ENCODE measurements around the gene ZFP92. TPM values are rescaled to one million over a fixed set of nuclear protein-coding genes. Genes with fewer than 3 reads are reported as not detected.
"Not testable (repeated sequence)": the region's sequence is repeated elsewhere in the genome, so short reads cannot be mapped to it uniquely, and the experiment has no call there.

Gene ZFP92
- total RNA-seq, 2 donors from 2014 or later = 0.23 to 3.4 TPM

DNA sequence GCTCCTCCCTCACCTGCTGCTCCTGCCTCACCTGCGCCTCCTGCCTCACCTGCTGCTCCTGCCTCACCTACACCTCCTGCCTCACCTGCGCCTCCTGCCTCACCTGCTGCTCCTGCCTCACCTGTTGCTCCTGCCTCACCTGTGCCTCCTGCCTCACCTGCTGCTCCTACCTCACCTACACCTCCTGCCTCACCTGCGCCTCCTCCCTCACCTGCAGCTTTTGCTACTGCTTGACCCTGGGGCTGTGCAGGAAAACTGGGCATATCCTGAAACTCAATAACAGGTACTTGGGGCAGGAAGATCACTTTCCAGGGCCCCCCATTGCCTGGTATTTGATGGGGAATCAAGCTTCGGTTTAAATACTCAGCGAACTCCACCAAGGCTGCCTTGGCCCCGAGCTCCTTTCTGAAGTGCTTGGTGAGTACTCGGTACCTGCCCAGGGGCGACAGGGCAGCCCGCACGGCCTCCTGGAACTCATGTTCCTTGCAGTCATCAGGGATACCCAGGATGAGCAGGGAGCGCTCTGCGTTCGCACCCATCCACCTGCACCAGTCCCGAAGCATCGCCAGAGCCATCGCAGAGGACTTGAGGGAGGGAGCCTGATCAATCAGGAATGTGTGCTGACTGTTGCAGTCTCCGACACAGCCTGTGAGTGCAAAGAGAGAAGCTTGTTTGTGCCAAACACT lies 12.9 kb upstream of the ZFP92 start:
- intact Hi-C loops (cut with DNase I) = no loop called here
- H3K9me3 ChIP-seq = no peaks in the 10 kb centered on the region
- H3K36me3 ChIP-seq = no peaks in the 10 kb centered on the region
- H3K4me3 ChIP-seq = no peak overlapping the region
- no peaks in the 10 kb centered on the region for H3K4me1 ChIP-seq (replicated peaks)
- no peaks in the 10 kb centered on the region for H3K27me3 ChIP-seq (replicated peaks; ENCODE audit: insufficient read depth)
- H3K27ac ChIP-seq = no peak overlapping the region
- no peak for DNase-seq (ENCODE audit: low spot score)
- WGBS = 87% methylated on average over 11 of the region's 17 CpGs
- no peak for TF ChIP-seq POLR2A (IDR thresholded peaks at IDR 0.05)
- TF ChIP-seq POLR2AphosphoS5 (IDR thresholded peaks at IDR 0.05) = no peak
- TF ChIP-seq, protein P1, sequence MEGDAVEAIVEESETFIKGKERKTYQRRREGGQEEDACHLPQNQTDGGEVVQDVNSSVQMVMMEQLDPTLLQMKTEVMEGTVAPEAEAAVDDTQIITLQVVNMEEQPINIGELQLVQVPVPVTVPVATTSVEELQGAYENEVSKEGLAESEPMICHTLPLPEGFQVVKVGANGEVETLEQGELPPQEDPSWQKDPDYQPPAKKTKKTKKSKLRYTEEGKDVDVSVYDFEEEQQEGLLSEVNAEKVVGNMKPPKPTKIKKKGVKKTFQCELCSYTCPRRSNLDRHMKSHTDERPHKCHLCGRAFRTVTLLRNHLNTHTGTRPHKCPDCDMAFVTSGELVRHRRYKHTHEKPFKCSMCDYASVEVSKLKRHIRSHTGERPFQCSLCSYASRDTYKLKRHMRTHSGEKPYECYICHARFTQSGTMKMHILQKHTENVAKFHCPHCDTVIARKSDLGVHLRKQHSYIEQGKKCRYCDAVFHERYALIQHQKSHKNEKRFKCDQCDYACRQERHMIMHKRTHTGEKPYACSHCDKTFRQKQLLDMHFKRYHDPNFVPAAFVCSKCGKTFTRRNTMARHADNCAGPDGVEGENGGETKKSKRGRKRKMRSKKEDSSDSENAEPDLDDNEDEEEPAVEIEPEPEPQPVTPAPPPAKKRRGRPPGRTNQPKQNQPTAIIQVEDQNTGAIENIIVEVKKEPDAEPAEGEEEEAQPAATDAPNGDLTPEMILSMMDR (IDR thresholded peaks at IDR 0.05) = no peak

DNA sequence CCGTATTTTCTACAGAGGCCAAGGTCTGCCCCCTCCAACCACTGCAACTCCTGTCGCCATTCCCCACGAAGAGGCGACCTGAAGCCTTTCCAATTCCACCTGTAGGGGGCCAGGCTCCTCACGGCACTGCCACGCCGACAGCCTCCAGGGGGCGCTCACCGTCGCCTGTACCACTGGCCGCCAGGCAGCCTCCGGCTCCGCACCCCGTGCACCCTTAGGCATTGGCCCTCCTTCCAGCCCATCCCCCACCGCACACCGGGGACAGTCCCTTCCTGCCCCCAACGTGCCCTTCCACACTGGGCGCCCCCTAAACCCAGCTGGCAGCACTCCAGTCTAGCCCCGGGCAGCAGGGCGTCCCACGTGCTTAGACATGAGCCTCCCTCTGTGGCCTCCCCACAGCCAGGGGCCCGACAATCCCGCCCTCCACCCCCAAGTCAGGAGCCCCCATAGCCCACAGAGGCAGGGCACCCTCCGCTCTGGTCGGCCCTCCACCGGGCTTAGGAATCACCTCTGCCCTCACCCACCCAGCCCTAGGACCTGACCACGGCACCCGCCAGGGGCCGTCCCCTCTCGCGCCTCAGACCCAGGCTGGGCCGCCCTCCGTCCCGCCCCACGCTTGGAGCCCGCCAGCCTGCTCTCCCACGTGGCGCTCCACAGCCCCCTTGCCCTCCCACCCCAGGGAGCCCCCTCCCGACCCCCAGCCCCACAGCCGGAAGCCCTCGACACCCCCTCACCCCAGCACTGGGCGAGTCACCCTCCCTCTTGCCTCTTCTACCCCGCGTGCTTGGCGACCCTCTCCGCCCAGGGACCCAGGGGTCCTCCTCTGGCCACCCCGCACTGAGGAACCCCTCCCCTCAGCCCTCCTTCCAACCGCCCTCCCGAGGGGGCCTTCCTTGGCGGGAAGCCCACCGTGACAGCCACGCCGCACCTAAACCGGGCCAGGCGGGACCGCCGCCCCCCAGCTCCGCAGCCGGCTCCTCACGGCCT lies 10.8 kb upstream of the ZFP92 start:
- Histone ChIP-seq H3K36me3 (no peaks in the 10 kb centered on the region), H3K4me1 (replicated peaks) (no peaks in the 10 kb centered on the region), H3K27me3 (replicated peaks; ENCODE audit: insufficient read depth) (no peaks in the 10 kb centered on the region), H3K4me3 (no peak overlapping the region), H3K27ac (no peak overlapping the region), H3K9me3 (no peaks in the 10 kb centered on the region)
- TF ChIP-seq, protein P1 (IDR thresholded peaks at IDR 0.05) = peak in 1 of 4 experiments; percentile 26
- TF ChIP-seq POLR2A (IDR thresholded peaks at IDR 0.05) = no peak
- no peak for DNase-seq (ENCODE audit: low spot score)
- 83% methylated on average over 31 of the region's 60 CpGs for WGBS
- intact Hi-C loops (cut with DNase I) = no loop called here

DNA sequence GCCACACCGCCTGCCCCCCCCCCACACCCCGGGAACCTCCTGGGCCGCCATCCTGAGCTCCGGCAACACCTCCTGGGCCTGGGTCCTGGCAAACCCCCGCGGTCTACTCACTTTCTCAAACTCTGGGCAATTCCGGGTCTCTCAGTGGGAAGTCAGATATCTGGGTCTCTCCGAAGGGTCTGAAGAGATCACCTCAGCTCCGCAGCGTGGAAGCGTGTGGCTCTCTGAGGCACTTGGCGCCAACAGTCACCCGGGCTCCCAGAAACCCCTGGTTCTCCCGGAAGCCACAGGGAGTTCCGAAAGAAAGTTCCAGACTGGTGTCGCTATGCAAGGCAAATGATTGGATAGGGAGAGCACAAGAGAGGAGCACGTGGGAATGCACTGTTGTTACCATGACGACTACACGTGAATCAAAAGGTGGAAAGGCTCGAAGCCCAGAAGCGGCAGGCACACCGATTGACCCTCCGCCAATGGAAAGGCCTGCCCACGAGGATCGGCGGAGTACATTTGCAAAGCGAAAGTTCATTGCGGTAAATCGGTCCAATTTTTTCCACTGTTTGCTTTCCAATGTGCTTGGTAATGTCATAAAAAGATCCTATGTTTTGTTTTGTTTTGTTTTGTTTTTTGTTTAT lies 10.0 kb upstream of the ZFP92 start, which contains the start of gene PNMA6E:
PNMA6E (minus strand) TSS at position 218 of the 632 bp plus-strand sequence. CDS start 2,501 bp downstream, outside the sequence.
- Histone ChIP-seq H3K9me3 (no peaks in the 10 kb centered on the region), H3K4me3 (no peak within 1 kb of the TSS), H3K4me1 (replicated peaks) (no peaks in the 10 kb centered on the region), H3K27me3 (replicated peaks; ENCODE audit: insufficient read depth) (no peaks in the 10 kb centered on the region), H3K27ac (no peak within 1 kb of the TSS), H3K36me3 (no peaks in the 10 kb centered on the region)
- no peak for DNase-seq (ENCODE audit: low spot score)
- WGBS = 93% methylated on average over 26 of the region's 29 CpGs
- intact Hi-C loops (cut with DNase I) = no loop called here
- no peak for TF ChIP-seq POLR2A (IDR thresholded peaks at IDR 0.05)
- TF ChIP-seq, protein P1 (IDR thresholded peaks at IDR 0.05) = no peak
- TF ChIP-seq POLR2AphosphoS5 (IDR thresholded peaks at IDR 0.05) = no peak

DNA sequence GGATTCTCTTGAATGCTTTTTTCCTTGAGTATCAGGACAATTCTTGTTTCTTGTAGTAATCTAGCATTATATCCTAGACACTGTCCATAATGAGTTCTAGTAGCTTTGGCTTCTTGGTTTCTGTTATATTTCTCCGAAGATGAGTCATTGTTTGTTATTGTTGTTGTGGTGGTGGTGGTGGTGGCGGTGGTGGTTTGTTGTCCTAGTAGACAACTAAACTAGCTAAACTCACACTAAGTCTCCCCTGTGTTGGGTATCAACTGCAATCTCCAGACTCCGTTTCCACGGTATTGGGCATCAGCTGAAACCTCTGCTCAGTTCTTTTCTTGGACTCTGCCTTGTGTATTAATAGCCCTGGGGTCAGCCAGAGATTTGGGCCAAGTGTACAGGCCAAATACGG lies 6.9 kb upstream of the ZFP92 start:
- H3K36me3 ChIP-seq; H3K27me3 ChIP-seq (replicated peaks; ENCODE audit: insufficient read depth); H3K27ac ChIP-seq; H3K9me3 ChIP-seq; intact Hi-C loops (cut with DNase I); DNase-seq (ENCODE audit: low spot score); H3K4me1 ChIP-seq (replicated peaks); H3K4me3 ChIP-seq: not testable (repeated sequence)
- WGBS = 85% methylated on average over 5 of the region's 5 CpGs

DNA sequence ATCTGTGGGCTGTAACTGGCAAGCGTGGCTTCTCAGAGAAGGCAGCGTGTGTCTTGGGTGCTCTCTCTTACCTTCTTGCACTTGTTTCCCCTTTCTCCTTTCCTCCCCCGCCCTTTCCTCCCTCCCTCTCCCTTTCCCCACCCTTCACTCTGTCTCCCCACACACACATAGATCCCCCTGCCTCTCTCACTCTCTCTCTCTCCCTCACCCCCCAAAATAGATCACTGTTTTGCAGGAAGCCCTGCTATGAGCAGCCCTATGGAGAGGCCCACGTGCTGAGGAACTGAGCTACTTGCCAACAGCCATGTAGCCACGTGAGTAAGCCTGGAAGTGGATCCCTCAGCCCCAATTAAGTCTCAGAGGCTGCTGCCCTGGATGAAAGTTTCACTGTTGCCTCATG lies 5.8 kb upstream of the ZFP92 start:
- TF ChIP-seq POLR2A (IDR thresholded peaks at IDR 0.05) (no peak), POLR2AphosphoS5 (IDR thresholded peaks at IDR 0.05) (no peak)
- TF ChIP-seq, protein P1 (IDR thresholded peaks at IDR 0.05) = no peak
- no peaks in the 10 kb centered on the region for H3K9me3 ChIP-seq
- 55% methylated on average over 5 of the region's 5 CpGs for WGBS
- DNase-seq (ENCODE audit: low spot score) = no peak
- intact Hi-C loops (cut with DNase I) = no loop called here
- H3K27me3 ChIP-seq (replicated peaks; ENCODE audit: insufficient read depth) = no peaks in the 10 kb centered on the region
- no peaks in the 10 kb centered on the region for H3K36me3 ChIP-seq
- H3K4me1 ChIP-seq (replicated peaks) = no peaks in the 10 kb centered on the region
- H3K27ac ChIP-seq = no peak overlapping the region
- H3K4me3 ChIP-seq = no peak overlapping the region

Measured in prostate gland (tissue), 2 donors.